Vagina (tissue), 2 donors: ENCODE results near the gene ACAD10.

Experiments used
- CTCF ChIP-seq, 3 experiments: fragments of 450-650 bp in 2 of 3; fragments of 200-600 bp in 1 of 3; sonication (generic) in 1 of 3; IDR thresholded peaks; one replicate each; pipeline ENCODE4 v1.5.1; 2017 to 2019; ENCODE audit warnings: antibody characterized with exemption in 3 of 3, mild to moderate bottlenecking in 2 of 3, moderate library complexity in 2 of 3
- POLR2A ChIP-seq, 2 donors: fragments of 450-650 bp; IDR thresholded peaks; one replicate each; pipeline ENCODE4 v1.6.1; 2017; ENCODE audit warnings: antibody characterized with exemption in 2 of 2, mild to moderate bottlenecking in 2 of 2, moderate library complexity in 2 of 2
- POLR2AphosphoS5 ChIP-seq, 2 donors: sonication (generic); formaldehyde crosslinking; IDR thresholded peaks; one replicate each; pipeline ENCODE4 v1.9.0; 2017; ENCODE audit warnings: antibody characterized with exemption in 2 of 2, mild to moderate bottlenecking in 2 of 2, low read depth in 1 of 2; ENCODE audit not compliant: insufficient read depth in 1 of 2

- no peak for TF ChIP-seq POLR2A (IDR thresholded peaks at IDR 0.05)
- no peak for TF ChIP-seq CTCF (IDR thresholded peaks at IDR 0.05)
- TF ChIP-seq POLR2AphosphoS5 (IDR thresholded peaks at IDR 0.05; ENCODE audit: insufficient read depth in 1 of 2, low read depth in 1 of 2) = no peak
Observed at GRCh38 chr12:111699962-111700361, 14.1 kb downstream of the ACAD10 start.
